Pulmonary artery endothelial cell (primary cell): Measurements from ENCODE around the gene BBOX1. TPM values are rescaled to one million over a fixed set of nuclear protein-coding genes. Genes with fewer than 3 reads are reported as not detected.
"Not testable (repeated sequence)": the region's sequence is repeated elsewhere in the genome, so short reads cannot be mapped to it uniquely, and the experiment has no call there.

Source experiments
- DNase-seq: peaks from one replicate; pipeline ENCODE4 v3.0.0-alpha.2; 2011; ENCODE audit warnings: low read depth, low spot score
- total RNA-seq: library from RNA; depleted of rRNA; stranded (reverse); fragments of >200 nt; gene quantifications from 2 replicates; pipeline ENCODE4 v1.2.3, GENCODE V29; 2014

The BBOX1 gene
- total RNA-seq, 1 donor from 2014 or later = not detected

DNA sequence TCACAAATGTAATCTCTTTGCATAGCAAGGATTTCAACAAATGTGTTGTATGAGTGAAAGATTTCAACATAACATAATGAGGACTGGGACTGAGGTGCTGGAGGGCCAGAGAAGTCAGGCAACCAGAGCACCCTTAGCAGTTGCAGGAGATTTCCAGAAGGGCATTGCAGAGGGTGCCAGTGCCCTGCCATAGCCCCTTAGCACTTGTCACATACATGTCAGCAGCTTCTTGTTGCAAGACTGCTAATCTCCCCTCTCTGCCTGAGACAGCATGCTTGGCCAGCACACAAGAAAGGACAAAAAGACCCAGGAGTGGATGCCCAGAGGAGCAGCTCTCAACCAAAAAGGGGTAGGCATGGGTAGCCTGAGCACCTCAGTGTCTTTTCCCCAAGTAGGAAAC is 43.2 kb downstream of the BBOX1 start:
- no peak for DNase-seq

DNA sequence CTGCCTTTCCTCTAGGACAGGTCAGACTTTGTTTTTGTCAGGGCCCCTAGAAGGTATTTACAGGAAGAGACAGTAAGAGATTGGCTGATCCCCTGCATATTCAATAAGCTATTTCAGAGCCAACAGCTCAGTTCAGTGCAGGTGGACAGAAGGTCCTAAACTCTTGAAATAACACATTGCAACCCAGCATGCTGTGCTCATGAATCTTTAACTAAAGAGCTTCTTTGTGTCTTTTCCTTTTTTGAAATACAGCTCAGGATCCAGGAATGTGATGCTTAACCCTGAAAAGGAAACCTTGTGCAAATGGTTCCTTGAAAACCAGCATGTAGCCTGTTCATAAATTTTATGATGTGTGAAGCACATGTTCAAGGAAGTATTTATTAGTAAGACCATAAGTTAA is 43.9 kb downstream of the BBOX1 start:
- no peak for DNase-seq

DNA sequence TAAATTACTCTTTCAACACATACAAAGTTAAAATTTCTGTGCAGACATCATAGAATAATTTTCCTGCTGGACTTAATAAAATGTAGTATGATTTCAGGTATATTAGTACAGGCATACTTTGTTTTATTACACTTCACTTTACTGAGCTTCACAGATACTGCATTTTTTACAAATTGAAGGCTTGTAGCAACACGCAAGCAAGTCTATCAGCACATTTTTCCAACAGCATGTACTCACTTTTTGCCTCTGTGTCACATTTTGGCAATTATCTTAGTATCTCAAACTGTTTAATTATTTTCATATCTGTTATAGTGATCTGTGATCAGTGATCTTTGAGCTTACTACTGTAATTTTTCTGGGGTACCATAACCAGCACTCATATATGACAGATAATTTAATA is 44.5 kb downstream of the BBOX1 start:
- no peak for DNase-seq

DNA sequence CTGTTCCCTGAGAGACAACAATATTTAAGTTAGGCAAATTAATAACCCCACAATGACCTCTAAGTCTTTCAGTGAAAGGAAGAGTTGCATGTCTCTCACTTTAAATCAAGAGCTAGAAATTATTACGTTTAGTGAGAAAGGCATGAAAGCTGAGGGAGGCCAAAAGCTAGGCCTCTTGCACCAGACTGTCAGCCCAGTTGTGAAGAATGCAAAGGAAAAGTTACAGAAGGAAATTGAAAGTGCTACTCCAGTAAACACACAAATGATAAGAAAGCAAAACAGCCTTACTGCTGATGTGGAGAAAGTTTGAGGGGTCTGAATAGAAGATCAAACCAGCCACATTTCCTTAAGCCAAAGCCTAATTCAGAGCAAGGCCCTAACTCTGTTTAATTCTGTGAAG is 45.0 kb downstream of the BBOX1 start:
- DNase-seq = no peak

DNA sequence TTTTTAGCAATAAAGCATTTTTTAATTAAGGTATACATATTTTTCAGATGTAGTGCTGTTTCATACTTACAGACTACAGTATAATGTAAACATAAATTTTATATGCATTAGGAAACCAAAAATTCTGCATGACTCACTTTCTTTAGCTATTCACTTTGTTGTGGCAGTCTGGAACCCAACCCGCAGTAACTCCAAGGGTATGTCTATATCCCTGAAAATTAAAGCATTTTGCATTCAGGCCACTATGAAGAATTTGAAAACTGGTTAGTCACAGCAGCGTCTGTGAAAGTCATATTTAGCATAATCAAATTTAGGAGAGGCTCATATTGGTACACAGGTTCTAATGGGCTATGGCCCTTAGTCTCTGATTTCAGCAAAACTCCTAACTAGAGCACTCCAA is 46.8 kb downstream of the BBOX1 start:
- no peak for DNase-seq

DNA sequence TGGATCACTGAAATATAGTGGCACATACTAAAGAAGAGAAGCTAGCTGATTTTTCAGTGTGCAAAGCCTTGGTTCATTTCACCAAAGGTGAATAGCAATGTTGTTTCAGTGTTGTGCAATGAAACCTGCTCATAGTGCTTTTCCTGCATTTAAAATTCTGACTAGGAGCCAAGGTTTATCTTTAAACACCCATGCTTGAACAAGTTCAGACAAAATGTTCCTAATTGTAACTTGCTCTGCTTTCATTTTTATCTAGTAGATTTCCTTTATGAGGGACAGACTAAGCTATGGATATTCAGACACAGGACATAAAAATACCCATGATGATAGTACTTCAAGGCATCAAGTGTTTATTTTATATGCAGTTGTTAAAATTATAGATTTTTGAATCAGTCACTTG is 47.7 kb downstream of the BBOX1 start:
- DNase-seq = no peak

DNA sequence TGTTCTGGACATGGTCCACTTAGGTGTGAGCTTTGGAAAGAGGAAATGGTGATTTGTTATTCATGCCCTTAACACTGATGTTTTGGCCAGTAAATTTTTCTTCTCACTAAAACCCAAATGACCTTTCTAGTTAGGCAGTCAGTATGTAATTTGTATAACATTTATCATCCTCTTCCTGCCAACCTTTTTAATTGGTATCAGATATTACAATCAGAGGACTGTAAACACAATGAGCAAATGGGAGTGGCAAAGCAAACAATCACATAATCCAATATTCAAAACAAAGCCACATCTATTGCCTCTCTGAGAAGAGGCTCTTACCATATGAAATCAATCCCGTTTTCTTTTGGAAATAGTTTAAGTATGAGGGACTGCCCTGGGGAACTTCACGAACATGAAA is 49.1 kb downstream of the BBOX1 start:
- no peak for DNase-seq

DNA sequence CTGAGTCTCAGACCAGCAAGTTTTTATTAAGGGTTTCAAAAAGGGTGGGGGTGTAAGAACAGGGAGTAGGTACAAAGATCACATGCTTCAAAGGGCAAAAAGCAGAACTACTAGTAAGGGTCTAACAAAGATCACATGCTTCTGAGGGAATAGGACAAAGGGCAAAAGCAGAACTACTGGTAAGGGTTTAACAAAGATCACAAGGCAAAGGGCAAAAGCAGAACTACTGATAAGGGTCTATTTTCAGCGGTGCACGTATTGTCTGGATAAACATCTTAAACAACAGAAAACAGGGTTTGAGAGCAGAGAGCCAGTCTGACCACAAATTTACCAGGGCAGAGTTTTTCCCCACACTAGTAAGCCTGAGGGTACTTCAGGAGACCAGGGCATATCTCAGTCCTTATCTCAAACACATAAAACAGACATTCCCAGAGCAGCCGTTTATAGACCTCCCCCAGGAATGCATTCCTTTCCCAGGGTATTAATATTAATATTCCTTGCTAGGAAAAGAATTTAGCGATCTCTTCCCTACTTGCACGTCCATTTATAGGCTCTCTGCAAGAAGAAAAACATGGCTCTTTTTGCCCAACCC is 49.8 kb downstream of the BBOX1 start:
- not testable (repeated sequence) for DNase-seq

DNA sequence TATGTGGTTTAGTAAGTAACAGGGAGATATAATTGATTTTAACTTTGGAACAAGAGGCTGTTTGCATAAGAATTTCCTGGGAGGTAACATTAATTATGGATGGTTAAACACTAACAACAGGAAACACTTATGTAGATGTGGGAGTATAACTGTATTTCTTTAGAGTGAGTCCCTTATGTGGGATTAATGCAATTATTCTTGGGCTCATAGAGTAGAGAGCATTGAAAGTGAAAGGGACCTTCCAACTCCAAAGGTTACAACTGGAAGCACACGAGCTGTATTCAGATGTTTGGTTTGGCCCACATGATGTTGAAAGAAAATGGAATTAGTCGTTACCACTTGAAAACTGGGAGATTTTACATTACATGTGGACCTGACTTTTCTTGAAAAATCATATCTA is 53.5 kb downstream of the BBOX1 start:
- DNase-seq = no peak

DNA sequence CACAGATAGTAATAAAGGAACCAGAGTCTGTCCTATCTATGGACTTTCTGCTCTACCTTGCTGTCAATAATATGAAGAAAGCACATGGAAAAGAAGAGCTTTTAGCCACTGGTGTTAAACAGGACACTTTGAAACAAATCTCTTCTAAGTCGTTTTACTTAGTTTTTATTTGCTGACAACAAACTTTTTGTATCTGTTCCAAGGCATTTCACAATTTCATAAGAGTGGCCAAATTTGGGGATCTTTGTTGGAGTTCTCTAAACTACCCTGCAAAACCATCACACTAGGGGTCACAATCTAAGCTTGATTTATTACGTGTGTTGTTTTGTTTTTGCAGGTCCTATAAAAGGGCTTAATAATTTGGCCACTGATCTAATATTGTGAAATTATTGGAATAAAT is 54.4 kb downstream of the BBOX1 start:
- no peak for DNase-seq

DNA sequence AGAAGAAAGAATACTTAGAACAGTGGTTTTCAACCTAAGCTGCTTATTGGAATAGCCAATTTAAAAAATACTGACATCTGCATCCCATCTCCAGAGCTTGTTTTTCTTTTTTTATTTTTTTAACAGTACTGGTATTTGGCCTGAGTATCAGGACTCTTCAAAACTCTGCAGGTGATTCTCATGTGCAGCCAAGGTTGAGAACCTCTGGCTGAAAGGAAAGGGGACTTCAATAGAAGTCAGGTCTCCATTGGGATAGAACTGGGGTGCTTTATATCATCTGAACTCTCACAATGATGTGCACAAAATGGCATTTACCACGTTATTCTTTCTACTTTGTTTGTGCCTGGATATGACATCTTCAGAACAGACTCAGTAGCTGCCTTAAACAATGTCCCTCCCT is 55.3 kb downstream of the BBOX1 start:
- no peak for DNase-seq

DNA sequence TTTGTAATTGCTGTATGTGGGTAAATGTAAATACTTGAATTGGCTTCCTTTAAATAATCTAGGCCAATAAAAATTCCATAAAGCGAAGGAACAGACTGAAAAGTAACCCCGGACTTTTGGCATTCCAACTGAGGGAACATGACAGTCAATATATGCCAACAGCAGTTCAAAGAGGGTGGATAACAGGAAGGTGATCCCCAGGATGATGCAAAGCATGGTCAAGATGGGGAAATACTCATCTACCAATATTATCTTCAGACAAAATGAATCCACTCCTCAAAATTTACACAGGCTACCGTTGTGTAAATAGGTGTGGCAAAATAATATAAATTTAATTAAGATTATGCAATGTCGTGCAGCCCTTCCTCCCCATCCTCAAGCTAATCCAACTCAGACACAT is 56.9 kb downstream of the BBOX1 start:
- no peak for DNase-seq

DNA sequence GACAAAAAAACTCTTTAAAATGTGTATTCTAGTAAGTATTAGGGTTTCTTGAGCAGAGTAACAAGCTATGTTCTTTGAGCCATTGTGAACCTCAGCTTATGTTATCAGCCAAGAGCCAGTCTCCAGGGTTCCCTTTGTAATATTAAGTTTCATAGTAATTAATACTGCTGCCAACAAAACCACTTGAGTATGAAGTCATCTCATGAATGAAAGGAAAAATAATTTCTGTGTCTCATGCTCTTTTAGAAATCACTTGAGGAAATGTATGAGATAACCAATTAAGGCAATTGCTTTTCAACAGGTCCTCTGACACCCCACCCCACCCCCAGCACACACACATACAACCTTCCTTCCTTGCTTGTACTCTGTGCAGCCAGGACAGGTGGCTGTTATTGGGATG is 59.9 kb downstream of the BBOX1 start:
- no peak for DNase-seq

DNA sequence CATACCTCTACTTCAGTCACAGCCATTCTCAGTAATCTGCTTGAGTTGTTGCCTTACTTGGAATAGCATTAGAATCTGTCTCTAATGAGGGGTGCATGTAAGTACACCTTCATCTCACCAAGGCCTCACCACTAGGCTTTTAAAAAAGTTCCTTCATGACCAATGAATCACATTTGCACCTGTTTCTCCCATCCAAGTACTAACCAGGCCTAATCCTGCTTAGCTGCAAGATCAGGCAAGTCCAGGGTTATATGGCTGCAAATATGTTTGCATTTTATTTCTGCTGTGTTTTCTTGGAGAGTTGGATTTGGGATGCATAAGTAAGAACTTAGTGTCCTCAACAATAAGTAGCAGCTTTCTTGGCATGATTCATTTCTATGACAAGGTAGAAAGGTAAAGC is 66.9 kb downstream of the BBOX1 start:
- no peak for DNase-seq

DNA sequence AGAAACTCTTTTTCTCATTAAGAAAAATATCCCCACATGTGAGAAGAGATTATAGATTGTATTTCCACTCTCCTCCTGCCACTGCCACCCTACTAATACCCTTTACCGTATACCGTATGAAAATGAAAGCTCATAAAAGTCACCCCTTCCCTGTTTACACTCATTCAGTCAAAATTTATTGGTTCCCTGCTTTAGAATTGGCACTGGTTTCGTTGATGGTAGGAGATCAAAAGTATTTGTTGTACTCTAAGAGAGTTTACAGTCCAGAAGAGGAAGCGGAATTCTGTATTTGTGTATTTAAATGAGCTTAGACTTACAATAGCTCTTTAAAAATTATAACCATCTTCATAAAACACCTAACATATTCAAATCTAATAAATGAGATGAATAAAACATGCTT is 68.2 kb downstream of the BBOX1 start:
- no peak for DNase-seq

DNA sequence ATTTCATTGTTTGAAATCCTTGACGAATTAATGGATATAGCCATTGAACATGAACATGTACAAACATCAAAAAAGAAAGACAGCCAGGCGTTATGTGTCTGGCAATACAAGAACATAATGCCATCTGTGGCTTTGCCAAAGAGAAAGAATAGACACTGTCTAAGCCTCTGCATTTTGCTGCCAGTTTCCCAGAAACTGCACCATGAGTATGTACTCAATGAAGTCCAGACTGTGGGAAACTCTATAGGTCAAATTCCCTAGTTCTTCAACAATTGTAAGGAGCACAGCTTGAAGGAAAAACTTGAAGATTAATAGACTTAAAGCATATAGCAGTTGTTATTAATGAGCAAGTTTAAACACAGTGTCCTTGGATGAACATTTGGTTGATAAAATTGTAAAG is 71.3 kb downstream of the BBOX1 start:
- DNase-seq = no peak

DNA sequence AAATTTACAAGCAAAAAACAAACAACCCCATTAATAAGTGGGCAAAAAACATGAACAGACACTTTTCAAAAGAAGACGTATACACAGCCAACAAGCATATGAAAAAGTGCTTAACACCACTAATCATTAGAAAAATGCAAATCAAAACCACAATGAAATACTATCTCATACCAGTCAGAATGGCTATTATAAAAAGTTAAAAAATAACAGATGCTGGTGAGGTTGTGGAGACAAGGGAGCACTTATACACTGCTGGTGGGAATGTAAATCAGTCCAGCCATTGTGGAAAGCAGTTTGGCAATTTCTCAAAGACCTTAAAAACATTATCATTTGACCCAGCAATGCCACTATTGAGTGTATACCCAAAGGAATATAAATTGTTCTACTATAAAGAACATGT is 72.3 kb downstream of the BBOX1 start:
- DNase-seq = no peak

DNA sequence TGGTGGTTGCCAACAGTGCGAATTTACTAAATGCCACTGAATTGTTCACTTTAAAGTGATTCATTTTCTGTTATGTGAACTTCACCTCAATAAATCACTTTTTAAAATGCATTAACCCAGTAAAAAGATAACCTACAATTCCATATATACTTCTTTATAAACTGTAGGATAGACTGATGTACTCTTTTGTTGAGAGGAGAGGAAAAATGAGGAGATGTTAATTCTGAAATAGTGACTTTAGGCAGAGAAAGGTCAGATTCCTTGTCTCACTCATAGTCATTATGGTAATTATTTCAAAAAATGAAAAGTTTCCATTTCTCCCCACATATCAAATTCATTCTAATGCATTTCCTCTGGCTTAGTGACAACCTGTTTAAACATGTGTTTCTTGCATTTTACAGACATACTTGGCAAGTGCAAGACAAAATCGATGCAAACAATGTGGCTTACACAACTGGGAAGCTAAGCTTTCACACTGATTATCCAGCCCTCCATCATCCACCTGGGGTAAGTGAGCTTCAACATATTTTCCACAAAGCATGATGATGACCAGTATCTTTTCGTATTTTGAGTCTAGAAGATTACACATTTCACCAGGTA is 74.5 kb downstream of the BBOX1 start:
- DNase-seq = no peak

DNA sequence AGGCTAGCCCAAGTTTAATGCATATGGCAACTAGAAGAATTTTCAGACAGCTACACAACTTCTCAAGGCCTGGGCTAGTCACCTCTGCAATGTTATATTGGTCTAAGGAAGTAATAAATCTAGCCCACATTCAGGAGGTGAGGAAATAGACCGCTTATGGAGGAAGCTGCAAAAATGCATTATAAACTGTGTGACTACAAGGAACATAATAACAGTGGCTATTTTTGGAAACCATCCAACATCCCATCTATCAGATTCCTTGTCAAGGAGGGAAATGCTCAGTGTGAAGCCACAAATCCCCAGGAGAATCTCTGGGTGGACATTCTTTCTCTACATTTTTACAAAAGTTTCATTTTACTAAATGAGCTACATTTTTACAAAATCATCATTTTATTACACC is 76.1 kb downstream of the BBOX1 start:
- no peak for DNase-seq

DNA sequence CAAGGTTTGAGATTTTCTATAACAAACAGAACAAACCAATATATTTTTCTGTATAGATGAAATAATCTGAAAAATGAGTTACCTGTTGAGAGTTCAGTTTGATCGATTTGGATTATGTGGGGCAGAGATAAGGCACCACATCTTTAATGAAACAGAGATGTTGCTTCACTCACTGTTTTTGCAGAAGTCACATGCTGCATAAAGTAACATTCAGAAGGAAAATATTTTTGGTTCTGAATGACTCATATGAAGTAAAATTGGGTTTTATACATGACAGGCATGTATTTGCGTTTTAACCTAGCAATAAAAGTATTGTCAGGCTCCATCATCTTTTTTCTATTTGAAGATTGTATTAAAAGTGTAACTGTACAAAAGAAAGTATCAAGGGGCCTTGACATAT is 77.8 kb downstream of the BBOX1 start:
- no peak for DNase-seq

DNA sequence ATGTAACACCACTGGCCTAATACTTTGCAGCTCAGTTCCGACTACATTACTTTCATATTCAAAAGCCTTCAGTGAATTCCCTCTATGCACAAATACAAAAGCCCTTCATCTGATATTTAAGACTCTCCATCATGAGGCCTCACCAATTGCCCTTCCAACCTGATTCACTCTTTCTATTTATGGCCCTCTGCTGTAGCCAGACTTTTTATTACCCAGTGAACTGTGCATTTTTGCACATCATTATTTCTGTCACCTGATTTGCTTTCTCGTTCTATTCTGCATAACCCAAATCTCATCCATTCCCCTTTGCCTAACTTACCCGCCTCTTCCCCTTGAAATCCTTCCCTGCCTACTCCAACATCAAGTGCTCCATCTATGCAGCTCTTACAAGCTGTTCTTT is 78.3 kb downstream of the BBOX1 start:
- DNase-seq = no peak

DNA sequence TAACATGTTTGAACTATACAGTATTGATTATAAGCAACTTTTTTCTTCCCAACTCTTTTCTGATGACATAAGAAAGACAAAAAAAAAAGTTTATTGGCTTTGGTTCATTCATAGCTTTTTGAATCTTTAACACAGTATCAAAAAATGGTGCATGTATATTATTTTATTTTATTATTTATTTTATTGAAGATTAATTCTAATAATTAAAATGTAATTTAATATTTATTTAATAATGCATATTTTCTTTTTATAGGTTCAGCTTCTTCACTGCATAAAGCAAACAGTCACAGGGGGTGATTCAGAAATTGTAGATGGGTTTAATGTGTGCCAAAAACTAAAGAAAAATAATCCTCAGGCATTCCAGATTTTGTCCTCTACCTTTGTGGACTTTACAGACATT is 78.8 kb downstream of the BBOX1 start:
- no peak for DNase-seq

DNA sequence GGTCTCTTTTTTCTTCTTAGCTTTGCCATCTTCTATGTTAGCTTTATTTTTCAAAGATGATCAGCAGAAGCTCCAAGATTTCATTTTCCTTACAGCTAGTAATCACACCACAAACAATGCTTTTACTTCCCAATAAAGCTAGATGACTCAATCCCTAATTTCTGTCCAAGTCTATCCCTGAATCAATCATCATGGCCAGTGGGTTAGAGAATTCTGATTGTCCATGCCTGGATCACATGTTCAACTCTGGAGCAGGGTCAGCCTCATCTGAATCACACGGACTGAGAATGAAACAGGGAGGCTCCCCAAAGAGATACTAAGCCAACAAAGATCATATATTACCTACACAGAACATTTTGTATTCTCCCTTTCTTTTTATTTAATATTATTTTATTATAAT is 79.6 kb downstream of the BBOX1 start:
- no peak for DNase-seq

DNA sequence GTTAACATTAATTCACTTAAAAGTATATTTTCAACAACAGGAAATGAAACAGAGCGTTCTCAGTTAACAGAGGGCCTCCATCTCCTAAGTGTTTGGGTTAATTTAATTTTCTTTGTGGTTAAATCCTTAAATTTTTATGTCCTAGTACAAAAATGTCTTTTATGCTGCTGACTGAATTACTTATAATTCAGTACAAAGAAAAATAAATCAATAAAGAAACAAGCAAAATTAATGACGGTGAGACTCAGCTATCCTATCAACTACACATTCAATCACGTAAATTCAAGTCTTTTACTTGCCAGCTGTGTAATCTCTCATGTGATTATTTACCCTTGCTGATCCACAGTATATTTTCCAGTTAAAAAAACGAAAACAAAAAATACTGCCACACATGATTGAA is 81.4 kb downstream of the BBOX1 start:
- no peak for DNase-seq
